ENCODE results near the gene HIRIP3. TPM values are rescaled to one million over a fixed set of nuclear protein-coding genes. Genes with fewer than 3 reads are reported as not detected.

The HIRIP3 gene
- total and polyA plus RNA-seq, 2 donors (not counting 3 experiments of a cell fraction or from before 2014, with no cell fraction given), result 6.7 to 8.6 TPM

- Histone ChIP-seq H3K9me3 (replicated peaks; ENCODE audit: control insufficient read depth, insufficient read depth, low read length) (no peaks in the 10 kb centered on the region), H3K79me2 (ENCODE audit: control insufficient read depth, insufficient read depth, low read length) (no peaks in the 10 kb centered on the region), H3K27me3 (ENCODE audit: control insufficient read depth in 2 of 2, insufficient read depth in 2 of 2, low read length in 2 of 2) (no peaks in the 10 kb centered on the region), H3K4me1 (ENCODE audit: control insufficient read depth, extremely low read depth, insufficient read depth, low read length) (no peaks in the 10 kb centered on the region), H4K20me1 (replicated peaks; ENCODE audit: control insufficient read depth, extremely low read depth, insufficient read depth, low read length) (no peaks in the 10 kb centered on the region), H3K4me2 (ENCODE audit: insufficient read depth, low read length) (no peak overlapping the region), H3K27ac (ENCODE audit: insufficient read depth, low read depth, low read length) (no peak overlapping the region), H3K9me1 (replicated peaks; ENCODE audit: control insufficient read depth, extremely low read depth, insufficient read depth, low read length) (no peaks in the 10 kb centered on the region), H3K36me3 (ENCODE audit: control insufficient read depth in 2 of 2, extremely low read depth in 1 of 2, insufficient read depth in 2 of 2, low read length in 2 of 2) (peaks cover 5 to 10% of the 10 kb centered on the region in 2 experiments), H3K4me3 (replicated peaks in 1 of 3; ENCODE audit: insufficient read depth in 1 of 3, low read depth in 1 of 3, low read length in 3 of 3) (no peak overlapping the region), H2AFZ (ENCODE audit: low read depth, low read length) (no peak overlapping the region), H3K9ac (replicated peaks; ENCODE audit: extremely low read depth, insufficient read depth, low read length) (no peak overlapping the region)
- TF ChIP-seq EZH2 (IDR thresholded peaks at IDR 0.05; ENCODE audit: borderline replicate concordance, low read depth, low read length, severe bottlenecking), result no peak
- TF ChIP-seq GATA2 (IDR thresholded peaks at IDR 0.05; ENCODE audit: insufficient read depth, insufficient read length, low read depth, low read length), result no peak
- TF ChIP-seq FOS (IDR thresholded peaks at IDR 0.05; ENCODE audit: borderline replicate concordance, insufficient read depth, low read length), result no peak
- TF ChIP-seq POLR2A (IDR thresholded peaks at IDR 0.05; ENCODE audit: low read depth, low read length), result no peak
- TF ChIP-seq JUN (IDR thresholded peaks at IDR 0.05; ENCODE audit: borderline replicate concordance, insufficient read depth, insufficient read length, low read depth), result no peak
- TF ChIP-seq MYC (IDR thresholded peaks at IDR 0.05; ENCODE audit: low read depth, low read length), result no peak
- TF ChIP-seq POLR2AphosphoS5 (IDR thresholded peaks at IDR 0.05; ENCODE audit: insufficient read depth, low read depth, low read length), result no peak
- TF ChIP-seq, protein P1, sequence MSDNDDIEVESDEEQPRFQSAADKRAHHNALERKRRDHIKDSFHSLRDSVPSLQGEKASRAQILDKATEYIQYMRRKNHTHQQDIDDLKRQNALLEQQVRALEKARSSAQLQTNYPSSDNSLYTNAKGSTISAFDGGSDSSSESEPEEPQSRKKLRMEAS (IDR thresholded peaks at IDR 0.05; ENCODE audit: insufficient read depth, insufficient read length), result no peak
- TF ChIP-seq, protein P2, sequence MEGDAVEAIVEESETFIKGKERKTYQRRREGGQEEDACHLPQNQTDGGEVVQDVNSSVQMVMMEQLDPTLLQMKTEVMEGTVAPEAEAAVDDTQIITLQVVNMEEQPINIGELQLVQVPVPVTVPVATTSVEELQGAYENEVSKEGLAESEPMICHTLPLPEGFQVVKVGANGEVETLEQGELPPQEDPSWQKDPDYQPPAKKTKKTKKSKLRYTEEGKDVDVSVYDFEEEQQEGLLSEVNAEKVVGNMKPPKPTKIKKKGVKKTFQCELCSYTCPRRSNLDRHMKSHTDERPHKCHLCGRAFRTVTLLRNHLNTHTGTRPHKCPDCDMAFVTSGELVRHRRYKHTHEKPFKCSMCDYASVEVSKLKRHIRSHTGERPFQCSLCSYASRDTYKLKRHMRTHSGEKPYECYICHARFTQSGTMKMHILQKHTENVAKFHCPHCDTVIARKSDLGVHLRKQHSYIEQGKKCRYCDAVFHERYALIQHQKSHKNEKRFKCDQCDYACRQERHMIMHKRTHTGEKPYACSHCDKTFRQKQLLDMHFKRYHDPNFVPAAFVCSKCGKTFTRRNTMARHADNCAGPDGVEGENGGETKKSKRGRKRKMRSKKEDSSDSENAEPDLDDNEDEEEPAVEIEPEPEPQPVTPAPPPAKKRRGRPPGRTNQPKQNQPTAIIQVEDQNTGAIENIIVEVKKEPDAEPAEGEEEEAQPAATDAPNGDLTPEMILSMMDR (IDR thresholded peaks at IDR 0.05; ENCODE audit: extremely low read depth in 1 of 2, insufficient read depth in 1 of 2, low read depth in 1 of 2, low read length in 2 of 2), result no peak
- CTCF ChIA-PET, result no interaction called here
- DNase-seq (ENCODE audit: low read depth, low spot score), result no peak
- FAIRE-seq, result no peak
- dilution Hi-C loops (cut with MboI; ENCODE audit: extremely low pct_ligation_motif_present, low sequenced_read_pairs), result no loop called here
- POLR2A ChIA-PET, result no interaction called here
- BruUV-seq (replicated peaks), result no TSS peak
- intact Hi-C loops (cut with micrococcal nuclease), result no loop called here
Measured at GRCh38 chr16:29968205-29968604, 27.2 kb downstream of the HIRIP3 start.
